PC-9 (cell line): ENCODE measurements around the gene GFRA1.

Source experiments
- EZH2 ChIP-seq: fragments of 200-600 bp; sonication (generic); IDR thresholded peaks from 2 replicates; pipeline ENCODE4 v1.8.0; 2017; ENCODE audit warnings: antibody characterized with exemption, low read depth
- TF ChIP-seq, protein P1 (sequence below): fragments of 200-600 bp; sonication (generic); conservative IDR thresholded peaks from 2 replicates; pipeline ENCODE4 v1.6.1; 2017; ENCODE audit warnings: mixed run types, antibody characterized with exemption, mild to moderate bottlenecking, moderate library complexity

DNA sequence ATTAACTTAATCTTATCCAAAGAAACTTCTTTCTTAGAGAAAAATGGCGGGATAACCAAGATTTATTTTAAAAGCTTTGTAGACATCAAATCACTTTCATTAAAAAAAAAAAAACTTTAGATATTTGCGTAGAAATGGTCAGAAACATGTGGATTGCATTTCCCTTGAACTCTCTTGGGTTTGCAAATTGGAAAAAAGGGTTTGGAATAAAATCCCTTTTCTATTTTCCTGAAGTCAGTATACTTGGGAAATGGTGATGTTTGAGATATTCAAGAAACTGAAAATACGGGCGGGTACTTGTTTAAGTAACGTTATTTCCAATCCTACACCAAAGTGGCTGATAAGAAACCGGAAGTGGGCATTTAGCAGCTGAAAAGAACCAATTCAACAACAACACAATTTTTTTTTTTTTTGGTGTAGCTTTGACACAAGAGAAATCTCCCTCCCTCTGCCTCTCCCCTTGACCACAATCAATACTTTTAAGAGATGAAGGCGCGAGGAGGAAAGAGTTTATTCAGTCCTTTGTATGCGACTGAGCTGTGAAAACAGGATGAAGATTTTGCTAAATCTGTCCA lies 13.7 kb upstream of the GFRA1 start:
- no peak for TF ChIP-seq EZH2
- TF ChIP-seq, protein P1, sequence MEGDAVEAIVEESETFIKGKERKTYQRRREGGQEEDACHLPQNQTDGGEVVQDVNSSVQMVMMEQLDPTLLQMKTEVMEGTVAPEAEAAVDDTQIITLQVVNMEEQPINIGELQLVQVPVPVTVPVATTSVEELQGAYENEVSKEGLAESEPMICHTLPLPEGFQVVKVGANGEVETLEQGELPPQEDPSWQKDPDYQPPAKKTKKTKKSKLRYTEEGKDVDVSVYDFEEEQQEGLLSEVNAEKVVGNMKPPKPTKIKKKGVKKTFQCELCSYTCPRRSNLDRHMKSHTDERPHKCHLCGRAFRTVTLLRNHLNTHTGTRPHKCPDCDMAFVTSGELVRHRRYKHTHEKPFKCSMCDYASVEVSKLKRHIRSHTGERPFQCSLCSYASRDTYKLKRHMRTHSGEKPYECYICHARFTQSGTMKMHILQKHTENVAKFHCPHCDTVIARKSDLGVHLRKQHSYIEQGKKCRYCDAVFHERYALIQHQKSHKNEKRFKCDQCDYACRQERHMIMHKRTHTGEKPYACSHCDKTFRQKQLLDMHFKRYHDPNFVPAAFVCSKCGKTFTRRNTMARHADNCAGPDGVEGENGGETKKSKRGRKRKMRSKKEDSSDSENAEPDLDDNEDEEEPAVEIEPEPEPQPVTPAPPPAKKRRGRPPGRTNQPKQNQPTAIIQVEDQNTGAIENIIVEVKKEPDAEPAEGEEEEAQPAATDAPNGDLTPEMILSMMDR: no peak
